ENCODE results near the gene ERP44. TPM values are rescaled to one million over a fixed set of nuclear protein-coding genes. Genes with fewer than 3 reads are reported as not detected.

The ERP44 gene
- total RNA-seq, 5 donors from 2014 or later (not counting 1 experiment from before 2014, with no cell fraction given), result 11.3 to 15.1 (median 12.5) TPM

DNA sequence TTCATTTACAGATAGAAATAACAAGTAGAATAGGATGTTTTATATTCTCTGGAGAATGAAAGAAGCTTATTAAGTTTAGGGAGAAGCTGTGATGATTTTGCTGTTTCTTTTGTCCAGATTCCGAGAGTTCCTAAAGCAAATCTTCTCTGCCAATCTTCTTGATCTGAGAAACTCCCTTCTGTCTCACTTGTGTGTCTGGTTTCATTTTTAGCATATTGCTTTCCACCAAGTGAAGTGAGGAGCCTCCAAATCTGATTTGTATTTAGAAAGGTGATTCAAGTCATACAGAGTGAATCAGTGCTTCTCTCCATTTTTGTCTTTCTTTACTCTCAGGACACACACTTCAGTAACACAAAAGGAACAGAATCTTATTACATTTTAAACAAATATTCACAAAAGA, 144.0 kb downstream of the ERP44 start:
- CTCF ChIA-PET, result no interaction called here
- H3K27me3 Mint-ChIP-seq, result no peaks in the 10 kb centered on the region
- Histone ChIP-seq H3K36me3 (ENCODE audit: control insufficient read depth in 2 of 2, extremely low read depth in 1 of 2, insufficient read depth in 1 of 2, low read length in 1 of 2) (peaks cover 0 to 11% of the 10 kb centered on the region in 2 donors), H3K4me1 (ENCODE audit: control insufficient read depth in 1 of 2, extremely low read depth in 1 of 2, insufficient read depth in 2 of 2, low read length in 2 of 2) (peaks cover 0 to 10% of the 10 kb centered on the region in 2 experiments), H3K27ac (ENCODE audit: low read length) (no peak overlapping the region), H3K4me3 (ENCODE audit: control insufficient read depth in 1 of 2, extremely low read depth in 1 of 2, low read length in 1 of 2) (no peak overlapping the region), H3K27me3 (replicated peaks in 1 of 2; ENCODE audit: control insufficient read depth in 2 of 2, extremely low read depth in 1 of 2, insufficient read depth in 2 of 2, low read length in 1 of 2) (no peaks in the 10 kb centered on the region), H3K9me3 (no peaks in the 10 kb centered on the region)
- POLR2A ChIA-PET, result no interaction called here
- peak in 1 of 4 experiments; percentile 32 for ATAC-seq (replicated peaks in 1 of 4)
- H3K4me3 Mint-ChIP-seq, result no peak overlapping the region
- H3K27ac Mint-ChIP-seq, result no peak overlapping the region
- H3K9me3 Mint-ChIP-seq, result no peaks in the 10 kb centered on the region
- peak in 1 of 35 experiments; percentile 8 for DNase-seq
- peaks cover 46% of the 10 kb centered on the region for H3K36me3 Mint-ChIP-seq
- WGBS (ENCODE audit: insufficient coverage), result no CpG with 5 or more reads among the region's 1 CpG
- peaks cover 21 to 23% (median 22%) of the 10 kb centered on the region in 3 donors for H3K4me1 Mint-ChIP-seq

DNA sequence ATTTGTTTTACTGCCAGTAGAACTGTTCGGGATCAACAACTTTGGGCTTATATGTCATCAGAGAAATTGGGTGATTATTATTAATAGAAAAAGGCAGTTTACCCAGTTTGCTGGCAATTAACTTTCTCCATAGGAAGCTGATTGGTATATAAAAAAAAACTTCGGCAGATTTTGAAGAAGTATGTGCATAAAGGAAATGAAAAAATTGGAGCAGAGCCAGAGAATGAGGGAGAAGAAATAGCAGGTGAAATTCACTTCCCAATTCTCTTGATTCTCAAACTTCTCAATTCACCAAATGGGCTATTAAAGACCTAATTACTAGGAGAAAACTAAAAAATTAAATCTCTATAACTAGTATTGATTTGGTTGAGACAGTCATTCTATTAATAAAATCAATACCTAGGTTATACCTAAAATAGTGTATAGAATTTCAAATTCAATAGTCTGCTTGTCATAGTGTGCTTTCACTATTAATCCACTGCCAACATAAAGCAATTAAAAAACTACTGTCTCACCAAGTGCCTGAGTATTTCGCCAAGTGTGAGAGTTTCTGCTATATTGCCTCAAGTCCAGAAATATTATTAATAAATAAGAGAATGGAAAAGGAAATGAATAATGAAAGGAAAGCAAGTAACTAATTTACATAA, 144.8 kb downstream of the ERP44 start:
- ATAC-seq (replicated peaks in 1 of 4) (no peak), DNase-seq (no peak)
- H3K27me3 Mint-ChIP-seq, result no peaks in the 10 kb centered on the region
- POLR2A ChIA-PET, result no interaction called here
- no peak overlapping the region for H3K4me3 Mint-ChIP-seq
- no peak overlapping the region for H3K27ac Mint-ChIP-seq
- H3K4me1 Mint-ChIP-seq, result peaks cover 21 to 23% (median 22%) of the 10 kb centered on the region in 3 donors
- H3K27ac ChIP-seq (ENCODE audit: low read length), result no peak overlapping the region
- H3K9me3 ChIP-seq, result no peaks in the 10 kb centered on the region
- peaks cover 0 to 10% of the 10 kb centered on the region in 2 experiments for H3K4me1 ChIP-seq (ENCODE audit: control insufficient read depth in 1 of 2, extremely low read depth in 1 of 2, insufficient read depth in 2 of 2, low read length in 2 of 2)
- H3K9me3 Mint-ChIP-seq, result no peaks in the 10 kb centered on the region
- CTCF ChIA-PET, result no interaction called here
- H3K36me3 ChIP-seq (ENCODE audit: control insufficient read depth in 2 of 2, extremely low read depth in 1 of 2, insufficient read depth in 1 of 2, low read length in 1 of 2), result peaks cover 0 to 7% of the 10 kb centered on the region in 2 donors
- no peaks in the 10 kb centered on the region for H3K27me3 ChIP-seq (replicated peaks in 1 of 2; ENCODE audit: control insufficient read depth in 2 of 2, extremely low read depth in 1 of 2, insufficient read depth in 2 of 2, low read length in 1 of 2)
- WGBS (ENCODE audit: insufficient coverage), result no CpG with 5 or more reads among the region's 3 CpGs
- H3K4me3 ChIP-seq (ENCODE audit: control insufficient read depth in 1 of 2, extremely low read depth in 1 of 2, low read length in 1 of 2), result no peak overlapping the region
- H3K36me3 Mint-ChIP-seq, result peaks cover 44% of the 10 kb centered on the region

DNA sequence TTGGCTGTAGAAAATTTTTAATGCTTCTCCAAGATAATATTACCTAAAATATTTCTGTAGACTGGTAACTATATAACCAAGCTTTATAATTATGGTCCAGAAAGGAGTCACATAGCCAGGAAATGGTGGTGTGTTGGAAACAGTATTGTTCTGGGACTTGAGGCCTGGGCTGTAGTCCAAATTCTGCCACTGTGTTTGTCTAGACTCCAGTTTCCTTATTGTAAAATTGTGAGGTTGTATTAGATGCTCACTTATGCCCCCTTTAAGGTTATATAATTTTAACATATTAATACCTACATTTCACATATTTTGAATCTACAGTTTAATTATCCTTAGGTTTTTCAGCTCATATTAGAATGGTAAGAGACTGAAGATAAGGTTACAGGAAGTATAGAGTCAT, 149.9 kb downstream of the ERP44 start:
- Mint-ChIP-seq H3K4me3 (no peak overlapping the region), H3K27me3 (no peaks in the 10 kb centered on the region), H3K27ac (no peak overlapping the region), H3K4me1 (peaks cover 16 to 24% (median 21%) of the 10 kb centered on the region in 3 donors), H3K9me3 (no peaks in the 10 kb centered on the region), H3K36me3 (peaks cover 29% of the 10 kb centered on the region)
- ChIA-PET POLR2A (no interaction called here), CTCF (no interaction called here)
- no peak for ATAC-seq (replicated peaks in 1 of 4)
- no peak for DNase-seq
- Histone ChIP-seq H3K27me3 (replicated peaks in 1 of 2; ENCODE audit: control insufficient read depth in 2 of 2, extremely low read depth in 1 of 2, insufficient read depth in 2 of 2, low read length in 1 of 2) (no peaks in the 10 kb centered on the region), H3K36me3 (ENCODE audit: control insufficient read depth in 2 of 2, extremely low read depth in 1 of 2, insufficient read depth in 1 of 2, low read length in 1 of 2) (peaks cover 0 to 7% of the 10 kb centered on the region in 2 donors), H3K9me3 (no peaks in the 10 kb centered on the region), H3K27ac (ENCODE audit: low read length) (no peak overlapping the region), H3K4me1 (ENCODE audit: control insufficient read depth in 1 of 2, extremely low read depth in 1 of 2, insufficient read depth in 2 of 2, low read length in 2 of 2) (no peaks in the 10 kb centered on the region), H3K4me3 (ENCODE audit: control insufficient read depth in 1 of 2, extremely low read depth in 1 of 2, low read length in 1 of 2) (no peak overlapping the region)

DNA sequence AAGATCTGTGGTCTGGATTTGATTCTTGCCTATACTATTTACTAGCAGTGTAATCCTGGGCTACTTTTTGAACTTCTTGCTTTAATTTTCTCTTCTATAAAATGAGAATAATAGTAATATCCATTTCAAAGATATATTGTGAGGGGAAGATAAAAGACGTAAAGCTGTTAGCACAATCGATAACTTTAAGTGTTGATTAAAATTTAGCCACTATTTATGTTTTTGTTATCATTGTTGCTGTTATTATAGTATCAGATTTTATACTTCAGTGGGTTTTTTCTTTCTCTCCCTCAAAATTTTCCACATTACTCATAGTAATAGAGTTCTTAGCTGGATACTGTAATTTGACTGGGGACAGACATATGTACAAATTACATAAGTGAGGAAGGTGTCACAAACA, 150.3 kb downstream of the ERP44 start:
- CTCF ChIA-PET, result no interaction called here
- ATAC-seq (replicated peaks in 1 of 4), result no peak

DNA sequence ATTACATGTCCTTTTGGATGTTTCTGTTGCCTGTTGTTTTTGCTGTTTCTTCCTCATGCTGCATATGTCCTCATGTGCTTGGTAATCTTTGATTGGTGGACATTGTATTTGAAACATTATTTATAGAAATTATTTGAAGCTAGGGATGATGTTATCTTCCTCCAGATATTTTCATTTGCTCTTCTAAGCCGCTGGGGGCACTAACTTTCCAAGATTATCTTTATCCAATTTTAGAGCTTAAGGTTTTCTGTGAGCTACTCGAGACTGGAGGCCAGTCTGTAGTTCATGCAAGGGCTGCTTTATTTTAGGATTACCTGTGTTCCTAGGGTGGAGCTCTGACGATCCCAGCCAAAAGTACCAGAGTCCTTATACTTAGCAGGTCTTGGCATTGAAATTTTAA, 151.4 kb downstream of the ERP44 start:
- H3K27me3 ChIP-seq (replicated peaks in 1 of 2; ENCODE audit: control insufficient read depth in 2 of 2, extremely low read depth in 1 of 2, insufficient read depth in 2 of 2, low read length in 1 of 2), result no peaks in the 10 kb centered on the region
- no CpG with 5 or more reads among the region's 3 CpGs for WGBS (ENCODE audit: insufficient coverage)
- DNase-seq (no peak), ATAC-seq (replicated peaks in 1 of 4) (no peak)
- Mint-ChIP-seq H3K4me1 (peaks cover 20 to 21% (median 20%) of the 10 kb centered on the region in 3 donors), H3K4me3 (no peak overlapping the region), H3K27ac (no peak overlapping the region), H3K9me3 (no peaks in the 10 kb centered on the region), H3K27me3 (no peaks in the 10 kb centered on the region), H3K36me3 (peaks cover 30% of the 10 kb centered on the region)
- ChIA-PET POLR2A (no interaction called here), CTCF (interaction anchor here in 1 of 2 donors (0.8 kb wide), 1 partner anchor 47 kb away, joined by 3 read pairs; no protein-coding TSS in a partner anchor)
- peaks cover 0 to 7% of the 10 kb centered on the region in 2 donors for H3K36me3 ChIP-seq (ENCODE audit: control insufficient read depth in 2 of 2, extremely low read depth in 1 of 2, insufficient read depth in 1 of 2, low read length in 1 of 2)
- no peak overlapping the region for H3K4me3 ChIP-seq (ENCODE audit: control insufficient read depth in 1 of 2, extremely low read depth in 1 of 2, low read length in 1 of 2)
- no peak overlapping the region for H3K27ac ChIP-seq (ENCODE audit: low read length)
- no peaks in the 10 kb centered on the region for H3K4me1 ChIP-seq (ENCODE audit: control insufficient read depth in 1 of 2, extremely low read depth in 1 of 2, insufficient read depth in 2 of 2, low read length in 2 of 2)
- no peaks in the 10 kb centered on the region for H3K9me3 ChIP-seq

More for the DNA sequence above, 150.3 kb downstream of the ERP44 start:
- Mint-ChIP-seq H3K36me3 (peaks cover 32% of the 10 kb centered on the region), H3K4me3 (no peak overlapping the region), H3K9me3 (no peaks in the 10 kb centered on the region), H3K27ac (no peak overlapping the region), H3K4me1 (peaks cover 16 to 24% (median 21%) of the 10 kb centered on the region in 3 donors), H3K27me3 (no peaks in the 10 kb centered on the region)
- DNase-seq, result no peak
- Histone ChIP-seq H3K4me3 (ENCODE audit: control insufficient read depth in 1 of 2, extremely low read depth in 1 of 2, low read length in 1 of 2) (no peak overlapping the region), H3K27me3 (replicated peaks in 1 of 2; ENCODE audit: control insufficient read depth in 2 of 2, extremely low read depth in 1 of 2, insufficient read depth in 2 of 2, low read length in 1 of 2) (no peaks in the 10 kb centered on the region), H3K27ac (ENCODE audit: low read length) (no peak overlapping the region), H3K9me3 (no peaks in the 10 kb centered on the region), H3K4me1 (ENCODE audit: control insufficient read depth in 1 of 2, extremely low read depth in 1 of 2, insufficient read depth in 2 of 2, low read length in 2 of 2) (no peaks in the 10 kb centered on the region), H3K36me3 (ENCODE audit: control insufficient read depth in 2 of 2, extremely low read depth in 1 of 2, insufficient read depth in 1 of 2, low read length in 1 of 2) (peaks cover 0 to 7% of the 10 kb centered on the region in 2 donors)
- WGBS (ENCODE audit: insufficient coverage), result no CpG with 5 or more reads among the region's 2 CpGs
- POLR2A ChIA-PET, result no interaction called here

DNA sequence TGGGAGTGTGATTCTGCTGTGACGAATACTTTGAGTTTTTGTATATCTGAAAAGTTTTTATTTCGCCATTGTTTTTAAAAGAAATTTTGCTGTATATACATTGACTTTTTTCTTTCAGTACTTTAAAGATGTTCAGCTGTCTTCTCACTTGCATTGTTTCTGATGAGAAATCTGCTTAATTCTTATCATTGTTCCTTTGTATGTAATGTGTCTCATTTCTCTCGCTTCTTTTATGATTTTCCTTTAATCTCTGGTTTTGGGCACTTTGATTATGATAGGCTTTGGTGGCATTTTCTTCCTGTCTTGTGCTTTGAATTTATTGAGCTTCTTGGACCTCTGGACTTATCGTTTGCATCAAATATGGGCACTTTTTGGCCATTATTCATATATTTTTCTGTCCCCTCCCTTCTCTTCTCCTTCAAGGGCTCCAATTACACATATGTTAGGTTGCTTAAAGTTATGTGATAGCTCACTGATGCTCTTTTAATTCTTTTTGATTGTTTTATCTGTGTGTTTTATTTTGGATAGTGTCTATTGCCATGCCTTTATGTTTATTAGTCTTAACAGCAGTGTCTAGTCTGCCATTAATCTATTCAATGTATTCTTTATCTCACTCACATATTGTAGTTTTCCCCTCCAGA, 161.7 kb downstream of the ERP44 start:
- ChIA-PET CTCF (no interaction called here), POLR2A (no interaction called here)
- Histone ChIP-seq H3K4me1 (ENCODE audit: control insufficient read depth in 1 of 2, extremely low read depth in 1 of 2, insufficient read depth in 2 of 2, low read length in 2 of 2) (no peaks in the 10 kb centered on the region), H3K9me3 (peaks cover 6% of the 10 kb centered on the region), H3K27me3 (replicated peaks in 1 of 2; ENCODE audit: control insufficient read depth in 2 of 2, extremely low read depth in 1 of 2, insufficient read depth in 2 of 2, low read length in 1 of 2) (no peaks in the 10 kb centered on the region), H3K27ac (ENCODE audit: low read length) (no peak overlapping the region), H3K36me3 (ENCODE audit: control insufficient read depth in 2 of 2, extremely low read depth in 1 of 2, insufficient read depth in 1 of 2, low read length in 1 of 2) (no peaks in the 10 kb centered on the region), H3K4me3 (ENCODE audit: control insufficient read depth in 1 of 2, extremely low read depth in 1 of 2, low read length in 1 of 2) (no peak overlapping the region)
- ATAC-seq (replicated peaks in 1 of 4) (no peak), DNase-seq (no peak)
- H3K27ac Mint-ChIP-seq, result no peak overlapping the region
- H3K9me3 Mint-ChIP-seq, result peaks cover 6 to 19% (median 9%) of the 10 kb centered on the region in 3 donors
- no CpG with 5 or more reads among the region's 4 CpGs for WGBS (ENCODE audit: insufficient coverage)
- H3K27me3 Mint-ChIP-seq, result no peaks in the 10 kb centered on the region
- H3K4me1 Mint-ChIP-seq, result peaks cover 42 to 43% (median 43%) of the 10 kb centered on the region in 3 donors
- H3K4me3 Mint-ChIP-seq, result no peak overlapping the region
- peaks cover 54% of the 10 kb centered on the region for H3K36me3 Mint-ChIP-seq

All from T-cell (primary cell).